Immature natural killer cell (primary cell): Measurements from ENCODE around the gene RNASE1. TPM values are rescaled to one million over a fixed set of nuclear protein-coding genes. Genes with fewer than 3 reads are reported as not detected.
A peak's percentile ranks its signal among the peaks of the same experiment; 100 is the strongest.

Source experiments
- DNase-seq, 3 donors: peaks; one replicate each; pipeline ENCODE4 v3.0.0; 2022; ENCODE audit warnings: mixed read lengths in 1 of 3
- H3K27ac Mint-ChIP-seq, 6 donors: one replicate each; pipeline ENCODE4 v1.8.0; 2020; ENCODE audit warnings: mixed read lengths in 6 of 6, mild to moderate bottlenecking in 5 of 6, inconsistent platforms in 4 of 6, moderate library complexity in 3 of 6
- H3K27me3 Mint-ChIP-seq, 3 donors: one replicate each; pipeline ENCODE4 v1.8.0; 2020 to 2021; ENCODE audit warnings: low read depth in 3 of 3, mild to moderate bottlenecking in 3 of 3, mixed read lengths in 3 of 3, moderate library complexity in 3 of 3, inconsistent platforms in 1 of 3
- H3K36me3 Mint-ChIP-seq, 3 donors: one replicate each; pipeline ENCODE4 v1.8.0; 2020; ENCODE audit warnings: mixed read lengths in 3 of 3, inconsistent platforms in 2 of 3, mild to moderate bottlenecking in 2 of 3
- H3K4me1 Mint-ChIP-seq, 2 donors: one replicate each; pipeline ENCODE4 v1.8.0; 2020; ENCODE audit warnings: inconsistent platforms in 2 of 2, mild to moderate bottlenecking in 2 of 2, mixed read lengths in 2 of 2, moderate library complexity in 1 of 2
- H3K4me3 Mint-ChIP-seq, 5 donors: one replicate each; pipeline ENCODE4 v1.8.0; 2020; ENCODE audit warnings: mild to moderate bottlenecking in 5 of 5, mixed read lengths in 5 of 5, inconsistent platforms in 3 of 5, moderate library complexity in 3 of 5
- H3K9me3 Mint-ChIP-seq, 6 donors: one replicate each; pipeline ENCODE4 v1.8.0; 2020; ENCODE audit warnings: mild to moderate bottlenecking in 6 of 6, mixed read lengths in 6 of 6, inconsistent platforms in 4 of 6, moderate library complexity in 3 of 6
- polyA plus RNA-seq, 3 donors: library from polyadenylated mRNA; unstranded; fragments of 300-500 nt; fragmentation: Illumina TruSeq; gene quantifications; one replicate each; pipeline ENCODE4 v1.2.3, GENCODE V29; 2021

Gene RNASE1
- polyA plus RNA-seq, 3 donors from 2014 or later: 0.49 TPM; not detected in 2

GRCh38 chr14:20799456-20799891 is 3.2 kb downstream of the RNASE1 start:
- H3K27me3 Mint-ChIP-seq: peaks cover 2 to 3% (median 3%) of the 10 kb centered on the region in 3 donors
- H3K9me3 Mint-ChIP-seq: no peaks in the 10 kb centered on the region
- H3K36me3 Mint-ChIP-seq: no peaks in the 10 kb centered on the region
- DNase-seq: no peak
- H3K4me1 Mint-ChIP-seq: peaks cover 38 to 43% of the 10 kb centered on the region in 2 donors
- H3K4me3 Mint-ChIP-seq: peak overlapping the region in 3 of 5 donors; percentile 1 to 65 (median 46)
- H3K27ac Mint-ChIP-seq: peak overlapping the region; percentile 61 to 94 (median 86)

GRCh38 chr14:20798932-20799331 is 3.7 kb downstream of the RNASE1 start:
- Mint-ChIP-seq H3K4me1 (peaks cover 38 to 43% of the 10 kb centered on the region in 2 donors), H3K9me3 (no peaks in the 10 kb centered on the region), H3K27me3 (peaks cover 1 to 3% (median 3%) of the 10 kb centered on the region in 3 donors), H3K27ac (peak overlapping the region in 3 of 6 donors; percentile 20 to 85 (median 63)), H3K36me3 (no peaks in the 10 kb centered on the region), H3K4me3 (no peak overlapping the region)
- DNase-seq: no peak

GRCh38 chr14:20798318-20798717 is 4.3 kb downstream of the RNASE1 start:
- Mint-ChIP-seq H3K9me3 (no peaks in the 10 kb centered on the region), H3K4me1 (peaks cover 38 to 43% of the 10 kb centered on the region in 2 donors), H3K27ac (peak overlapping the region in 5 of 6 donors; percentile 13 to 81 (median 51)), H3K27me3 (peaks cover 0 to 3% (median 0%) of the 10 kb centered on the region in 3 donors), H3K4me3 (no peak overlapping the region), H3K36me3 (no peaks in the 10 kb centered on the region)
- DNase-seq: no peak

GRCh38 chr14:20797164-20797563 is 5.5 kb downstream of the RNASE1 start:
- Mint-ChIP-seq H3K4me1 (peaks cover 39 to 41% of the 10 kb centered on the region in 2 donors), H3K36me3 (no peaks in the 10 kb centered on the region), H3K4me3 (no peak overlapping the region), H3K9me3 (no peaks in the 10 kb centered on the region), H3K27ac (peak overlapping the region in 2 of 6 donors; percentile 0 to 70), H3K27me3 (peaks cover 0 to 3% (median 0%) of the 10 kb centered on the region in 3 donors)
- DNase-seq: no peak

- H3K27ac Mint-ChIP-seq: no peak overlapping the region
These were observed 7.8 kb downstream of the RNASE1 start for GRCh38 chr14:20794644-20795369.

GRCh38 chr14:20792556-20792955 is 10.1 kb downstream of the RNASE1 start:
- peaks cover 0 to 2% (median 0%) of the 10 kb centered on the region in 3 donors for H3K36me3 Mint-ChIP-seq
- peaks cover 14 to 21% of the 10 kb centered on the region in 2 donors for H3K4me1 Mint-ChIP-seq
- H3K4me3 Mint-ChIP-seq: no peak overlapping the region
- no peaks in the 10 kb centered on the region for H3K27me3 Mint-ChIP-seq
- no peaks in the 10 kb centered on the region for H3K9me3 Mint-ChIP-seq
- no peak for DNase-seq
- H3K27ac Mint-ChIP-seq: no peak overlapping the region

More at GRCh38 chr14:20794644-20795369, 7.8 kb downstream of the RNASE1 start:
- Mint-ChIP-seq H3K36me3 (no peaks in the 10 kb centered on the region), H3K27me3 (peaks cover 0 to 3% (median 0%) of the 10 kb centered on the region in 3 donors), H3K4me3 (no peak overlapping the region), H3K4me1 (peaks cover 30 to 33% of the 10 kb centered on the region in 2 donors), H3K9me3 (no peaks in the 10 kb centered on the region)
- no peak for DNase-seq

- Mint-ChIP-seq H3K9me3 (no peaks in the 10 kb centered on the region), H3K27ac (peak overlapping the region in 3 of 6 donors; percentile 54 to 65 (median 59)), H3K27me3 (no peaks in the 10 kb centered on the region), H3K4me3 (peak overlapping the region in 2 of 5 donors; percentile 49 to 70), H3K4me1 (peaks cover 14 to 21% of the 10 kb centered on the region in 2 donors), H3K36me3 (peaks cover 0 to 2% (median 0%) of the 10 kb centered on the region in 3 donors)
- no peak for DNase-seq
These were observed 11.0 kb downstream of the RNASE1 start for GRCh38 chr14:20791597-20791996.

GRCh38 chr14:20791187-20791586 is 11.5 kb downstream of the RNASE1 start:
- Mint-ChIP-seq H3K4me1 (peaks cover 14 to 21% of the 10 kb centered on the region in 2 donors), H3K9me3 (no peaks in the 10 kb centered on the region), H3K36me3 (peaks cover 0 to 2% (median 0%) of the 10 kb centered on the region in 3 donors), H3K27me3 (no peaks in the 10 kb centered on the region), H3K4me3 (peak overlapping the region in 2 of 5 donors; percentile 49 to 70), H3K27ac (peak overlapping the region in 3 of 6 donors; percentile 51 to 65 (median 54))
- no peak for DNase-seq

GRCh38 chr14:20790464-20791116 is 12.1 kb downstream of the RNASE1 start:
- Mint-ChIP-seq H3K27ac (peak overlapping the region in 1 of 6 donors; percentile 64), H3K27me3 (no peaks in the 10 kb centered on the region), H3K9me3 (no peaks in the 10 kb centered on the region), H3K4me1 (peaks cover 14 to 22% of the 10 kb centered on the region in 2 donors), H3K36me3 (peaks cover 0 to 2% (median 0%) of the 10 kb centered on the region in 3 donors), H3K4me3 (no peak overlapping the region)
- DNase-seq: no peak

GRCh38 chr14:20789230-20789813 is 13.3 kb downstream of the RNASE1 start:
- no peak for DNase-seq
- H3K4me3 Mint-ChIP-seq: no peak overlapping the region
- peaks cover 0 to 2% (median 0%) of the 10 kb centered on the region in 3 donors for H3K27me3 Mint-ChIP-seq
- H3K36me3 Mint-ChIP-seq: peaks cover 0 to 2% (median 0%) of the 10 kb centered on the region in 3 donors
- H3K27ac Mint-ChIP-seq: no peak overlapping the region
- no peaks in the 10 kb centered on the region for H3K9me3 Mint-ChIP-seq
- H3K4me1 Mint-ChIP-seq: peaks cover 15 to 24% of the 10 kb centered on the region in 2 donors

- DNase-seq: no peak
- H3K9me3 Mint-ChIP-seq: no peaks in the 10 kb centered on the region
- peaks cover 0 to 2% (median 0%) of the 10 kb centered on the region in 3 donors for H3K27me3 Mint-ChIP-seq
- no peak overlapping the region for H3K27ac Mint-ChIP-seq
- H3K36me3 Mint-ChIP-seq: peaks cover 0 to 2% (median 0%) of the 10 kb centered on the region in 3 donors
- H3K4me1 Mint-ChIP-seq: peaks cover 36 to 38% of the 10 kb centered on the region in 2 donors
- no peak overlapping the region for H3K4me3 Mint-ChIP-seq
These were observed 15.6 kb downstream of the RNASE1 start for GRCh38 chr14:20787025-20787424.

- H3K4me1 Mint-ChIP-seq: peaks cover 44 to 46% of the 10 kb centered on the region in 2 donors
- H3K27me3 Mint-ChIP-seq: peaks cover 0 to 2% (median 2%) of the 10 kb centered on the region in 3 donors
- peaks cover 0 to 3% (median 0%) of the 10 kb centered on the region in 3 donors for H3K36me3 Mint-ChIP-seq
- peak overlapping the region; percentile 85 to 99 (median 93) for H3K27ac Mint-ChIP-seq
- H3K9me3 Mint-ChIP-seq: no peaks in the 10 kb centered on the region
- peak; percentile 17 to 46 (median 45) for DNase-seq
- H3K4me3 Mint-ChIP-seq: peak overlapping the region; percentile 74 to 84 (median 82)
These were observed 20.3 kb downstream of the RNASE1 start for GRCh38 chr14:20782280-20782890.

- Mint-ChIP-seq H3K36me3 (peaks cover 0 to 3% (median 0%) of the 10 kb centered on the region in 3 donors), H3K27me3 (peaks cover 0 to 2% (median 2%) of the 10 kb centered on the region in 3 donors), H3K27ac (peak overlapping the region; percentile 85 to 99 (median 93)), H3K4me3 (peak overlapping the region; percentile 74 to 84 (median 82)), H3K9me3 (no peaks in the 10 kb centered on the region), H3K4me1 (peaks cover 44 to 46% of the 10 kb centered on the region in 2 donors)
- DNase-seq: no peak
These were observed 20.8 kb downstream of the RNASE1 start for GRCh38 chr14:20781803-20782202.
